ENCODE data around the gene KIF26B. TPM values are rescaled to one million over a fixed set of nuclear protein-coding genes. Genes with fewer than 3 reads are reported as not detected.

The KIF26B gene
- total RNA-seq, 1 donor from 2014 or later = 3.4 TPM

DNA sequence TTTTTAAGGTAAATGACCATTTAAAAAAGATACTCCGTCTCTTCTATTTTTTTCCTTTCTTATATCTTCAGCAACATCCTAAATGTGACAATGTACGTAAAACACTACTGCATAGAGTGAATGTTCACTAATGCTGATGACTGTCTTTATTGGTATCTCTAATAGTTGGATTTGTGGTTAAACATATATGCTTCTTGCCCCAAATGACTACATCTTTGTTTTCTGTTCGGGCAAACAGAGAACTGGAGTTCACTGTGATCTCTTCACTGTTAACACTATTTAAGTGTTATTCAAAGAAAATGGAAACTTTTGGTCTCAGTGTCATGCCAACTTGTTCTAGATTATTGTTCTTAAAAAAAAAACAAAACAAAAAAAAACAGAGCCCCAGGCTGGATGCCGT, 109.4 kb downstream of the KIF26B start:
- Histone ChIP-seq H3K4me1 (no peaks in the 10 kb centered on the region), H3K27me3 (no peaks in the 10 kb centered on the region), H3K36me3 (no peaks in the 10 kb centered on the region), H3K9me3 (no peaks in the 10 kb centered on the region), H3K27ac (no peak overlapping the region), H3K4me3 (no peak overlapping the region)
- intact Hi-C loops (cut with DNase I) = no loop called here
- DNase-seq (no peak), ATAC-seq (no peak)
- TF ChIP-seq, protein P1, sequence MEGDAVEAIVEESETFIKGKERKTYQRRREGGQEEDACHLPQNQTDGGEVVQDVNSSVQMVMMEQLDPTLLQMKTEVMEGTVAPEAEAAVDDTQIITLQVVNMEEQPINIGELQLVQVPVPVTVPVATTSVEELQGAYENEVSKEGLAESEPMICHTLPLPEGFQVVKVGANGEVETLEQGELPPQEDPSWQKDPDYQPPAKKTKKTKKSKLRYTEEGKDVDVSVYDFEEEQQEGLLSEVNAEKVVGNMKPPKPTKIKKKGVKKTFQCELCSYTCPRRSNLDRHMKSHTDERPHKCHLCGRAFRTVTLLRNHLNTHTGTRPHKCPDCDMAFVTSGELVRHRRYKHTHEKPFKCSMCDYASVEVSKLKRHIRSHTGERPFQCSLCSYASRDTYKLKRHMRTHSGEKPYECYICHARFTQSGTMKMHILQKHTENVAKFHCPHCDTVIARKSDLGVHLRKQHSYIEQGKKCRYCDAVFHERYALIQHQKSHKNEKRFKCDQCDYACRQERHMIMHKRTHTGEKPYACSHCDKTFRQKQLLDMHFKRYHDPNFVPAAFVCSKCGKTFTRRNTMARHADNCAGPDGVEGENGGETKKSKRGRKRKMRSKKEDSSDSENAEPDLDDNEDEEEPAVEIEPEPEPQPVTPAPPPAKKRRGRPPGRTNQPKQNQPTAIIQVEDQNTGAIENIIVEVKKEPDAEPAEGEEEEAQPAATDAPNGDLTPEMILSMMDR (IDR thresholded peaks at IDR 0.05) = no peak

GRCh38 chr1:245266105-245266504, 111.3 kb downstream of the KIF26B start:
- peaks cover 2% of the 10 kb centered on the region for H3K9me3 ChIP-seq
- H3K4me1 ChIP-seq = no peaks in the 10 kb centered on the region
- H3K4me3 ChIP-seq = no peak overlapping the region
- TF ChIP-seq, protein P1 (IDR thresholded peaks at IDR 0.05) = no peak
- intact Hi-C loops (cut with DNase I) = no loop called here
- H3K27ac ChIP-seq = no peak overlapping the region
- no peak for DNase-seq
- no peaks in the 10 kb centered on the region for H3K27me3 ChIP-seq
- ATAC-seq = no peak
- no peaks in the 10 kb centered on the region for H3K36me3 ChIP-seq

DNA sequence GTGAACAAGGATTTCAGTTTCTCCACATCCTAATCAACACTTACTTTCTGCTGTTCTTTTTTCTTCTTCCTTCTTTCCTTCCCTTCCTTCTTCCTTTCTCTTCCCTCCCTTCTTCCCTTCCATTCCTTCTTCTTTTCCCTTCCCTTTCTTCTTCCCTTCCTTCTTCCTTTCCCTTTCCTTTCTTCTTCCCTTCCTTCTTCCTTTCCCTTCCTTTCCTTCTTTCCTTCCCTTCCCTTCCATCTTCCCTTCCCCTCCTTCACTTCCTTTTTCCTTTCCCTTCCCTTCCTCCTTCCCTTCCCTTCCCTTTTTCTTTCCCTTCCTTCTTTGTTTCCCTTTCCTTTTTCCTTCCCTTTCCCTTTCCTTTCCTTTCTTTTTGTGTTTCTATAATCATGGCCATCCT, 115.3 kb downstream of the KIF26B start:
- no peak for ATAC-seq
- no peak overlapping the region for H3K27ac ChIP-seq
- no peaks in the 10 kb centered on the region for H3K27me3 ChIP-seq
- H3K9me3 ChIP-seq = peaks cover 4% of the 10 kb centered on the region
- no peak overlapping the region for H3K4me3 ChIP-seq
- TF ChIP-seq, protein P1 (IDR thresholded peaks at IDR 0.05) = no peak
- no peaks in the 10 kb centered on the region for H3K4me1 ChIP-seq
- H3K36me3 ChIP-seq = no peaks in the 10 kb centered on the region
- no peak for DNase-seq
- intact Hi-C loops (cut with DNase I) = no loop called here

DNA sequence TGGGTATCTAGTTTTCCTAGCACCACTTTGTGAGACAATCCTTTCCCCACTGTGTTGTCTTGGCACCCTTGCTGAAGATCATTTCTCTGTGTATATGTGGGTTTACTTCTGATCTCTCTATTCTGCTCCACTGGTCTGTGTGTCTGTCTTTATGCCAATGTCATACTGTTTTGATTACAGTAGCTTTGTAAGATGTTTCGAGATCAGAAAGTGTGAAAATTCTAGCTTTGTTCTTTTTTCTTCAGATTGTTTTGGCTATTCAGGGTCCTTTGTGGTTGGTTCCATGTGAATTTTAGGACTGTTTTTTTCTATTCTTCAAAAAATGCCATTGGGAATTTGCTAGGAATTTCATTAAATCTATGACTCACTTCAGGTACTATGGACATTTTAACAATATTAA, 116.2 kb downstream of the KIF26B start:
- no peaks in the 10 kb centered on the region for H3K36me3 ChIP-seq
- no peak overlapping the region for H3K4me3 ChIP-seq
- intact Hi-C loops (cut with DNase I) = no loop called here
- peaks cover 4% of the 10 kb centered on the region for H3K9me3 ChIP-seq
- H3K27me3 ChIP-seq = no peaks in the 10 kb centered on the region
- ATAC-seq (no peak), DNase-seq (no peak)
- H3K27ac ChIP-seq = no peak overlapping the region
- TF ChIP-seq, protein P1 (IDR thresholded peaks at IDR 0.05) = no peak
- no peaks in the 10 kb centered on the region for H3K4me1 ChIP-seq

- DNase-seq (no peak), ATAC-seq (no peak)
- Histone ChIP-seq H3K4me3 (no peak overlapping the region), H3K9me3 (peaks cover 4% of the 10 kb centered on the region), H3K4me1 (no peaks in the 10 kb centered on the region), H3K27me3 (no peaks in the 10 kb centered on the region), H3K36me3 (no peaks in the 10 kb centered on the region), H3K27ac (no peak overlapping the region)
- intact Hi-C loops (cut with DNase I) = no loop called here
- TF ChIP-seq, protein P1 (IDR thresholded peaks at IDR 0.05) = no peak
Measured at GRCh38 chr1:245272676-245273075, 117.9 kb downstream of the KIF26B start.

- TF ChIP-seq, protein P1 (IDR thresholded peaks at IDR 0.05) = no peak
- intact Hi-C loops (cut with DNase I) = no loop called here
- no peaks in the 10 kb centered on the region for H3K36me3 ChIP-seq
- DNase-seq (no peak), ATAC-seq (no peak)
- H3K4me1 ChIP-seq = no peaks in the 10 kb centered on the region
- no peak overlapping the region for H3K4me3 ChIP-seq
- H3K27me3 ChIP-seq = no peaks in the 10 kb centered on the region
- H3K9me3 ChIP-seq = no peaks in the 10 kb centered on the region
- H3K27ac ChIP-seq = no peak overlapping the region
Measured at GRCh38 chr1:245276445-245276844, 121.7 kb downstream of the KIF26B start.

All from upper lobe of right lung (tissue), 1 donor.